Activated T-cell treated with anti-CD3 and anti-CD28 coated beads for 24 hours (primary cell): ENCODE data around the gene ZNRD2.

Source experiments
- DNase-seq: peaks from one replicate; pipeline ENCODE4 v3.0.0-alpha.2; 2020; ENCODE audit warnings: low read depth

ZNRD2 gene

DNA sequence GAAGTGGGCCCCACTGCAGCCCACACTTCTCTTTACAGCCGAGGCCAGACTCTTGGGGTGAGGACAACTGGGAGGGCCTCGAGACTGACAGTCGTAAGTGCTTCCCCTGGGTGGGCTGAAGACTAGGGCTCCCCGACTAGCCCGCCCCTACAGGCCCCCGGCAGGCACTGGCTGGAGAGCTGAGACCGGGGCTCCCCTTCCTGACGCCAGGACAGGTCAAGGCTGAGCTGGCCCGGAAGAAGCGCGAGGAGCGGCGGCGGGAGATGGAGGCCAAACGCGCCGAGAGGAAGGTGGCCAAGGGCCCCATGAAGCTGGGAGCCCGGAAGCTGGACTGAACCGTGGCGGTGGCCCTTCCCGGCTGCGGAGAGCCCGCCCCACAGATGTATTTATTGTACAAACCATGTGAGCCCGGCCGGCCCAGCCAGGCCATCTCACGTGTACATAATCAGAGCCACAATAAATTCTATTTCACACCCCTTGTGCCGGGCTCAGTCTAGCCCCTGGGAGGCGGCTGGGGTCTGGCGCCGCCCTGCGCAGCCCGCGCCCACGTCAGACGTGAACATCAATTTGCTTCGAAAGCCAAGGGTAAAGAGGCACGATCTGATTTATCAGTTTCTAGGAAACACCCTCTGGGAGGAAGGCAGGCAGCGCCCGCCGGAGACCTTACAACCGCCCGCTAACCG lies 31.9 kb upstream of the ZNRD2 start:
- no peak for DNase-seq

- DNase-seq, result no peak
Measured at GRCh38 chr11:65538915-65539743, 31.1 kb upstream of the ZNRD2 start.

GRCh38 chr11:65539744-65540289 lies 30.5 kb upstream of the ZNRD2 start:
- DNase-seq, result no peak

DNA sequence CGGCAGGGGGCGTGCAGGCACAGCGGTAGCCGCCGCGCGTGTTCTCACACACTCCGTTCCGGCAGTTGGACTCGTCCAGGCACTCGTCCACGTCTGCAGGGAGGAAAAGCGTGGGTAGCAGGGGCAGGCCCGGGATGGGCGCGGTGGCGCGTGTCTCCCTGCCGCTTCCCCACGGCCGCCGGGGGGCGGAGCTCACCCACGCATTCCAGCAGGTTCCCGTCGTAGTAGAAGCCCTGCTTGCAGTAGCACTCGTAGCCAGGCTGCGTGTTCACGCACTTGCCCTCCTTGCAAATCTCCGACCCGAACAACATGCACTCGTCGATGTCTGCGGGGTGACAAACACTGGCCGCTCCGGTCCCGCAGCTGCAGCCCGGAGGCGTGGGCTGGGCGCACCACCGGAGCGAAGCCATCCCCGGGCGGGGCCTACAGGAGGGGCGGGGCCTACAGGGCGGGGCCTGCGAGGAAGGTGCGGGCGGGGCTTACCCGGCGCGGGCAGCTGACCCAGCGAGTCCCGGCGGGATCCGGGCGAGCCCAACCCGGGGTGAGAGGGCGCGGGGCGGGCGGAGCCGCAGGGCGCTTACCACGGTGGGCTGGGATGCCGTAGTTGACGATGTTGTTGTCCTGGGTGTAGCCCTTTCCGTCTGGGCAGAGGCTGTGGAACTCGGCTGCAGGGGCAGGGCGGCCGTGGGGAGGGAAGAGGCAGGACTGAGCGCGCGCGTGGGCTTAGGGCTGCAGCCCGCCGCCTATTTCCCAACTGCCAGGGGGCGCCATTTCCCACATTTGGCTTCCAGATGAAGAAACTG lies 29.8 kb upstream of the ZNRD2 start:
- peak; percentile 83 for DNase-seq

DNA sequence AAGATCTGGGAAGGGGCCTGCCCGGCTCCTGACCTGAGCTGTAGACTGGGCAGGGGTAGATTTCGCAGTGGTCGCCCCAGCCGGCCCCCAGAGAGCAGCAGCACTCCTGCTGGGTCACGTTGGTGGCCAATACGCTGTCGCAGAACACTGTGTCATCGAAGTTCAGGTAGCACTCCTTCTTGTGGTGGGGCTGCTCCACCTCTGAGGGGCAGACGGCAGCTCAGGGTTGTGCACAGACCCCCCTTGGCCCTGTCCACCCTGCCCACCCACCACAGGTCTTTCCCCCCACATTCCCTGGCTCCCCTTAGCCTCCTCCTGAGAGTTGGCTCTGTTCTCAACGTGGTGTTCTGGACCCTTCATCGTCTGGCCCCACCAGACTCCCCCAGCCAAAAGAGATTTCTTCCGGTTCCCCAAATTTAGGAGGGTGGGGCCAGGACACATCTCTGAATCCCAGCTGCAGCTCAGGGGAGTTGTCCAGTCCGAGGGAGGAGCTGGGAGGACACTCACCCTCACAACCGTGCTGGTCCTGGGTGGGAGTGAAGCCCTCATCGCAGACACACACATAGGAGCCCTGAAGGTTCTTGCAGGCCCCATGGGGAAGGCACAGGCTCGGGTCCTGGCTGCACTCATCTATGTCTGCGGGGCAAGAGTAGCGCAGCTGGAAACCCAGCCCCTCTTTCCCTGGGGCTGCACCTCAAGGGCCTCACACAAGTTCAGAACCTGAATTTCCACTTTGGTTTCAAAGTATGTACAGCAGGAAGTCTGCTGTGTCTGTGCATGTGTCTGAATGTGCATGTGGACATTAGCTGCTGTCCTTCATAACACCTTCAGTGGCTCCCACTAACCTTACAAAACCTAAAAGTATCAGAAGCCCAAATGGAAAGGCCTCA lies 28.9 kb upstream of the ZNRD2 start:
- DNase-seq, result no peak

DNA sequence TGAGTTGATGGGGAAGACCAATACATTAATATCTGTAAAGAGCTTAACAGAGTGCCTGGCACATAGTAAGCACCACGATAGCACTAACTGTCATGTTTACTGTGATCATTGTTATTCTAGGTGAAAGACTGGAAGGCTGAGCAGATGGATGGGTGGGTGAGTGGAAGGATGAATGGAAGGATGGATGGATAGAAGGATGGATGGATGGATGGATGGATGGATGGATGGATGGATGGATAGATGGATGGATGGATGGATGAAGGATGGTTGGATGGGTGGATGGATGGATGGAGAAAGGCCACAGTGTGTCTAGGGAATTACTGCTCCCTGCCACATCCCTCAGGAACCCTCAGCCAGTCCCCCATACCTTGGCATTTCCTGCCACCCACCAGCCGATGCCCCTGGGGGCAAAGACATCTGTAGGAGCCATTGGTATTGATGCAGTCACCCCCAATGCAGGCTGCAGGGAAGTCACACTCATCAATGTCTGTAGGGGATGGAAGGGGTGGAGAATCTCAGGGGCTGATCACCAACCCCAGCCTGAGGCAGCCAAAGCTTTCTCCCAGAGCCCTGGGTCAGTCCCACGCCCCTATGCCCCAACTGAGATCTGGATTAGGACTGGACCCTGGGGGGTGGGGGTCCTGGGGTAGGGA lies 27.4 kb upstream of the ZNRD2 start:
- no peak for DNase-seq

GRCh38 chr11:65545853-65546216 lies 24.4 kb upstream of the ZNRD2 start:
- DNase-seq, result no peak

- DNase-seq, result peak; percentile 97
Measured at GRCh38 chr11:65546217-65546958, 23.9 kb upstream of the ZNRD2 start.

- no peak for DNase-seq
Measured at GRCh38 chr11:65547446-65548125, 22.7 kb upstream of the ZNRD2 start.

GRCh38 chr11:65548395-65548794 lies 21.9 kb upstream of the ZNRD2 start:
- no peak for DNase-seq

DNA sequence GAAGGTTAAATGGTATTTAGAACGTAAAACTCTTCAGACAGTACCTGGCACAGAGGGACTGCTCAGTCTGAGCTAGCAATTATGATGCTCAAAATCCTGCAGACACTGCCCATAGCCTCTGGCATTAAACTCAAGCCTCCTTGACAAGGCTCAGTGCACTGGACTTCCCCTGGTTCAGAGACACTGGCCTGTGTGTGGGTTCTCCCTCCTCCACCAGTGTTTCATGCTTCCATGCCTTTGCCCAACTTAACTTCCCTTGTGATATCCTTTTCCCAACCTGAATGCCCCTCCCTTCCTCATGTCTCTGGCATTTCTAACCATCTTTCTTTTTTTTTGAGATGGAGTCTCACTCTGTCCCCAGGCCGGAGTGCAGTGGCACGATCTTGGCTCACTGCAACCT lies 21.2 kb upstream of the ZNRD2 start:
- DNase-seq, result no peak

- no peak for DNase-seq
Measured at GRCh38 chr11:65551572-65552387, 18.5 kb upstream of the ZNRD2 start.

DNA sequence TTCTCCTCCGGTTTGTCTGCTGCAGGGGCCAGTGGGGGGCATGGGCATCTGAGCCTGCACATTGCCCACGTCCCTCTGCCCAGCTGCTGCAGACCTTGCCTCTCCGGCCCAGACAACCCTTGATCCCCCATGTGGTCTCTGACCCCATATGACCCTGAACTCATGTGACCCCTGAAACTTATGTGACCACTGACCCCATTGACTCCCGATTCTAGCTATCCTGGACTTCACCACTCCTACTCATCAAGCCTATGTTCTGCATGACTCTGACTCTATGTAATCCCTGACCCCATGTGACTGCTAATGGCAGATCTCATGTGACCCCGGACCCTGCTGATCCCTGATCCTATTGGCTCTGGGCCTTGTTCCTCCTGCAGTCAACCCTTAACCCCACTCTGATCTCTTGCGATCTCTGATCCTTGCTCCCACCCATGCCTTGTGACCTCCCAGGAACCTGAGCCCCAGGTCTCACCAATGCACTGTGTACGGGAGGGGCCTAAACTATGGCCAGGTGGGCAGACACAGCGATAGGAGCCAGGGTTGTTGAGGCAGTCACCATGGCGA lies 17.8 kb upstream of the ZNRD2 start:
- no peak for DNase-seq

DNA sequence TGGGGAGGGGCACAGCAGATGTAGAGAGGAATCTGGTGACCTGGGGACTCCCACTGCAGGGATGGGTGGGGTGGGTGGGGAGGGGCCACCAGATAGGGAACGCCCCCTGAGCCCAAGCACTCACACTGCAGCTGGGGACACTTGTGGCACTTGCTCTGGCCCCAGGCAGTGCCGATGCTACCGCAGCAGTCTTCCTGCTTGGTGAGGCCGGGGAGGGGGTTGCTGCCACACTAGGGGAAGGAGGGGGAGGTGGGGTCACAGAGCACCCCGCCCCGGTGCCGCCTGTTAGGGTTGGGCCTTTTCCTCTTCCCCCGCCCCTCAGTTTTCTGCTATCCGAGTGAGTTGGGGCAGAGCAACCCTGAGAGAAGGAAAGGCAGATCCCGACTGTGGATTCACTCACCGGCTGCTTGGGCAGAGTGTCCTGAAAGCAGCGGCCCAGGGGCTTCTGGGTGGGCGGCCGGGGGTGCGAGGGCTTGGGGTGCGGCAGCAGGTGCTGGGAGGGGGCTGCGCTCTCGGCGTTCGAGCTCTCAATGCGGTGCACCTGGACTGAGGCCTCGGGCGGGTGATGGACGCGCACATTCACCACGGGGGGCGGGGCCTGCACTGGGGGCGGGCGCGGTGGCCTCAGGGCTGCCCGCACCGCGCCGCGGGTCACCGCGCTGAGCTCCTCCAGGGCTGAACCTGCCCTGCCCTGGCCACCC lies 16.8 kb upstream of the ZNRD2 start:
- DNase-seq, result peak; percentile 46

GRCh38 chr11:65554057-65554818 lies 16.0 kb upstream of the ZNRD2 start:
- no peak for DNase-seq

DNA sequence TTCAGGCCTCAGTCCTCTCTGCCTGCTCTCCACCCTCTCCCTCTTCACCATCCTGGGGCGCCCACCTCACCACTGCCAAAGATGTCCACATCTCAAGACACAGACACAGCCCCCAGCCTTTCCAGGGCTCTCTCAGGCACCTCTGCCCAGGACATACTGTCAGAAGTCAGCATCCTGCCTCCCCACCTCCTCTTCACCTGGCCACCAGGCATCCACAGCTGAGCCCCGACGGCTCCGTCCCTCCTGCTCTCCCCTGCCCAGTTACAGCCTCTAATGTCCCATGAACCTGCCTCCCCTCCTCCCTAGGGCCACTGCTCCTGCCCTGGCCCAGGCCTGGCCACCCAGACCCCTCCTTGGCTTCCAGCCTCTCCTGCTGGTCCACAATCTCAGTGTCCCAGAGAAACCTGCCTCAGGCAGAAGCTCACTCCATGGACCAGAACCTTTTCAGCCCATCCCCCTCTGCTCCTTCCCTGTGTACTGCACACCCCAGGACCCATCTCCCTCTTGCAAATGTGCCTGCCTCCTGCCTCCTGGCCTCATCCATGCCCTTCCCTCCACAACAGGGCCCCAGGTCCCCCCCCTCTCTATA lies 15.3 kb upstream of the ZNRD2 start:
- no peak for DNase-seq
